Common myeloid progenitor, CD34-positive (primary cell): Measurements from ENCODE around the gene SEC24B.
A peak's percentile ranks its signal among the peaks of the same experiment; 100 is the strongest.

ENCODE experiments used
- CTCF ChIA-PET: fragments of 350-600 bp; sonication (Branson Sonifier 250); formaldehyde crosslinking; loops from one replicate; lab custom pipeline; 2021; ENCODE audit warnings: antibody characterized with exemption; lab: Charles Lee
- POLR2A ChIA-PET: fragments of 350-600 bp; sonication (Branson Sonifier 250); formaldehyde crosslinking; loops from one replicate; lab custom pipeline; 2021; ENCODE audit warnings: antibody characterized with exemption; lab: Charles Lee
- DNase-seq, 3 donors: peaks; one replicate each; pipeline versions ENCODE4 v3.0.0 to v3.0.0-alpha.2; 2013
- H3K27ac ChIP-seq, 2 experiments: 1 replicate in 1 of 2; 2 replicates in 1 of 2; pipeline ENCODE4 v1.7.0; 2013; ENCODE audit warnings: inconsistent platforms in 2 of 2, low read length in 2 of 2, mild to moderate bottlenecking in 2 of 2, low read depth in 1 of 2, moderate library complexity in 1 of 2; ENCODE audit not compliant: severe bottlenecking in 2 of 2, insufficient read depth in 1 of 2, poor library complexity in 1 of 2
- H3K27me3 ChIP-seq, 5 experiments: replicated peaks in 2 of 5; 1 replicate in 3 of 5; 2 replicates in 2 of 5; pipeline versions ENCODE4 v1.6.1 to v1.7.0; 2013; ENCODE audit warnings: low read length in 4 of 5, mild to moderate bottlenecking in 2 of 5, moderate library complexity in 2 of 5, inconsistent platforms in 1 of 5; ENCODE audit not compliant: insufficient read depth in 5 of 5, control insufficient read depth in 4 of 5
- H3K36me3 ChIP-seq, 4 experiments: 1 replicate in 2 of 4; 2 replicates in 2 of 4; pipeline versions ENCODE4 v1.6.1 to v1.7.0; 2013; ENCODE audit warnings: low read length in 3 of 4, control low read depth in 1 of 4, mild to moderate bottlenecking in 1 of 4; ENCODE audit not compliant: control insufficient read depth in 4 of 4, insufficient read depth in 4 of 4
- H3K4me1 ChIP-seq, 4 experiments: 1 replicate in 3 of 4; 2 replicates in 1 of 4; pipeline versions ENCODE4 v1.6.1 to v1.7.1; 2013; ENCODE audit warnings: low read length in 3 of 4, mild to moderate bottlenecking in 3 of 4, control low read depth in 1 of 4, inconsistent platforms in 1 of 4, moderate library complexity in 1 of 4; ENCODE audit not compliant: control insufficient read depth in 4 of 4, insufficient read depth in 4 of 4; ENCODE audit errors: control extremely low read depth in 1 of 4
- H3K4me3 ChIP-seq, 7 experiments: 1 replicate in 4 of 7; 2 replicates in 3 of 7; pipeline versions ENCODE4 v1.5.1 to v1.7.0; 2013; ENCODE audit warnings: mild to moderate bottlenecking in 7 of 7, low read length in 6 of 7, moderate library complexity in 6 of 7, inconsistent platforms in 2 of 7, low read depth in 2 of 7, control low read depth in 1 of 7; ENCODE audit not compliant: insufficient read depth in 4 of 7, control insufficient read depth in 1 of 7; ENCODE audit errors: extremely low read depth in 1 of 7
- H3K9me3 ChIP-seq, 5 experiments: 1 replicate in 4 of 5; 2 replicates in 1 of 5; pipeline versions ENCODE4 v1.6.1 to v1.7.1; 2013; ENCODE audit warnings: low read length in 4 of 5, mild to moderate bottlenecking in 2 of 5, inconsistent platforms in 1 of 5, low read depth in 1 of 5, moderate library complexity in 1 of 5; ENCODE audit not compliant: control insufficient read depth in 4 of 5, insufficient read depth in 2 of 5; ENCODE audit errors: control extremely low read depth in 1 of 5
- WGBS: methylation state at CpG from one replicate; pipeline ENCODE4 v1.1.5; 2013; ENCODE audit not compliant: insufficient coverage; 5-methylcytosine and 5-hydroxymethylcytosine counted together

Gene SEC24B

DNA sequence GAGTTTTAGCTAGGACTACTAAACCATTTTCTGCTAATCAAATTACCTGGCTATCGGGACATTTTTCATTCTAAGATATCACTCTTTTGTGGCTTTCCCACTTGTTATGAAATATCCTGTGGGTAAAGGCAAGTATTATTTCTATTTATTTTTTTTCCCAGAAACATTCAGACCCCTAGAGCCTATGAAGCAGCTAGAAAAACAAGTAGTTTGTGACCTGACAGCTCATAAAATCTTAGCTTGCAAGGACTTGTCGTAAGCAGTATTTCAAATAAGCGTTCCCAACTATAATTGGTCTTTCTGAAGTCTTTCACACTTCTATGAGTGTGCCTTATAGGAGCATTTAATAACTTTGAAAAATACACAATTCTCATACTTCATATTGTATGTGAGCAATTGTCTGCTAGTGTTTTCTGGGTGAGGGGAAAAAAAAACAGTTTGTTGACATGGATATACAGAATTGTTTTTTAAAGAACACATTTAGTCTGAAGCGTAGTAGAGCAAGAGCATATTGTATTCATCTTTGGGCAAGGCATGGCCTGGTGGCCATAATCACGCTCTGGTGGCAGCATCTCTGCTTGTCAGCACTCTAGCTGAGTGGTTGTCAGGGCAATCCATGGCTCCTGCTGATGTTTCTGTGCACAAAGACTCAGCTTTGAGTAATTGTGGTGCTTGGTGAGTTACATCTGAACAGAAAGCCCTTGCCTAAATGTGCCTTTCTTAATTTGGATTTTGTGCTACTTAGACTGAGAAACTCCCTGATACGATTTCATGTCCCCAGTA, 129.0 kb downstream of the SEC24B start:
- CTCF ChIA-PET = interaction anchor here (2.2 kb wide), 1 partner anchor 10 kb away, joined by 17 read pairs; no protein-coding TSS in a partner anchor
- POLR2A ChIA-PET = no interaction called here
- no peak overlapping the region for H3K27ac ChIP-seq
- H3K4me3 ChIP-seq = no peak overlapping the region
- no peaks in the 10 kb centered on the region for H3K27me3 ChIP-seq
- no peaks in the 10 kb centered on the region for H3K9me3 ChIP-seq
- DNase-seq = no peak
- WGBS = 98% methylated on average over 4 of the region's 6 CpGs
- peaks cover 14 to 38% (median 23%) of the 10 kb centered on the region in 4 experiments for H3K4me1 ChIP-seq
- no peaks in the 10 kb centered on the region for H3K36me3 ChIP-seq

DNA sequence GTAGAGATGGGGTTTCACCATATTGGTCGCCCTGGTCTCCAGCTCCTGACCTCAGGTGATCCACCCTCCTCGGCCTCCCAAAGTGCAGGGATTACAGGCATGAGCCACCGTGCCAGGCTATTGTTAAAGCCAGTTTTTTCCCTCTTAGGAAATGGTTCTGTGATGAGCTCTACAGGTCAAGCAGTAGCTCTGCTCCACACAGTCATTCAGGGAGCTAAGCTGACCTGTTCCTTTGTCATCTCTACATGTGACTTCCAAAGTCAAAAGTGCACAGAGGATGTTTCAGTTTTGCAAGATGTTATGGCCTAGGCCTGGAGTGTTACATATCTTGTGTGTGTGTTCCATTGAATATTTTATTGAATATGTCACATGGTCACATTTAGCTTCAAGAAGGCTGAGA, 137.9 kb downstream of the SEC24B start:
- WGBS = 91% methylated on average over 3 of the region's 3 CpGs
- Histone ChIP-seq H3K4me3 (no peak overlapping the region), H3K36me3 (peaks cover 0 to 4% (median 0%) of the 10 kb centered on the region in 4 experiments), H3K4me1 (peaks cover 2 to 10% (median 9%) of the 10 kb centered on the region in 4 experiments), H3K27me3 (no peaks in the 10 kb centered on the region), H3K9me3 (peaks cover 0 to 4% (median 3%) of the 10 kb centered on the region in 5 experiments), H3K27ac (no peak overlapping the region)
- DNase-seq = no peak
- CTCF ChIA-PET = interaction anchor here (1.0 to 3.8 kb wide), 5 partner anchors 9 to 144 kb away, joined by 3 to 17 read pairs (median 6); no protein-coding TSS in a partner anchor
- POLR2A ChIA-PET = interaction anchor here (0.5 kb wide), 1 partner anchor 11 kb away, joined by 3 read pairs; the partner anchor contains the start of gene MCUB

- CTCF ChIA-PET = interaction anchor here (0.7 to 3.8 kb wide), 6 partner anchors 9 to 145 kb away, joined by 3 to 17 read pairs (median 4); no protein-coding TSS in a partner anchor
- DNase-seq = no peak
- peaks cover 2 to 10% (median 9%) of the 10 kb centered on the region in 4 experiments for H3K4me1 ChIP-seq
- no peak overlapping the region for H3K4me3 ChIP-seq
- POLR2A ChIA-PET = interaction anchor here (0.5 to 1.0 kb wide), 2 partner anchors 11 to 12 kb away, joined by 3 to 4 read pairs; partner anchors contain the start of gene MCUB
- peaks cover 0 to 4% (median 3%) of the 10 kb centered on the region in 5 experiments for H3K9me3 ChIP-seq
- H3K36me3 ChIP-seq = peaks cover 0 to 4% (median 0%) of the 10 kb centered on the region in 4 experiments
- WGBS = 100% methylated on average over 1 of the region's 3 CpGs
- no peak overlapping the region for H3K27ac ChIP-seq
- H3K27me3 ChIP-seq = no peaks in the 10 kb centered on the region
These were observed 138.5 kb downstream of the SEC24B start for GRCh38 chr4:109572154-109572553.

DNA sequence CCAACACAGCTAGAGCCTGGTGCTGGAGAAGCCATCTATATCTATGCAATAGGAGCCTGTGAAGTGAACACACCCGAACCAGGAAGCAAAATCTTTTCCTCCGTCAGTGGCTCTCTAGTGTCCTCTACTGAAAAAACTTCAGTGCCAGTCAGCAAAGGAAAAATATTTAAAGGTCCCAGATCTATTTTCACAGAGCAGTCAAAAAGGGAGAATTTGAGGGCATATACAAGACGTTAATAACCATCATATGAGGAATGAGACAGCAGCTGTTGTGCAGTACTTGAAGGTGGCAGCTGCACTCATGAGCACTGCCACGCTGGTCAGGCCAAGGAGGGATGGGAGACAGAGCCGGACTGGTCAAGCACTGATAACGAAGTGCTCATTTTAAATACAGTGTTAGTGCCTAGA, 140.8 kb downstream of the SEC24B start:
- 84% methylated on average over 4 of the region's 6 CpGs for WGBS

DNA sequence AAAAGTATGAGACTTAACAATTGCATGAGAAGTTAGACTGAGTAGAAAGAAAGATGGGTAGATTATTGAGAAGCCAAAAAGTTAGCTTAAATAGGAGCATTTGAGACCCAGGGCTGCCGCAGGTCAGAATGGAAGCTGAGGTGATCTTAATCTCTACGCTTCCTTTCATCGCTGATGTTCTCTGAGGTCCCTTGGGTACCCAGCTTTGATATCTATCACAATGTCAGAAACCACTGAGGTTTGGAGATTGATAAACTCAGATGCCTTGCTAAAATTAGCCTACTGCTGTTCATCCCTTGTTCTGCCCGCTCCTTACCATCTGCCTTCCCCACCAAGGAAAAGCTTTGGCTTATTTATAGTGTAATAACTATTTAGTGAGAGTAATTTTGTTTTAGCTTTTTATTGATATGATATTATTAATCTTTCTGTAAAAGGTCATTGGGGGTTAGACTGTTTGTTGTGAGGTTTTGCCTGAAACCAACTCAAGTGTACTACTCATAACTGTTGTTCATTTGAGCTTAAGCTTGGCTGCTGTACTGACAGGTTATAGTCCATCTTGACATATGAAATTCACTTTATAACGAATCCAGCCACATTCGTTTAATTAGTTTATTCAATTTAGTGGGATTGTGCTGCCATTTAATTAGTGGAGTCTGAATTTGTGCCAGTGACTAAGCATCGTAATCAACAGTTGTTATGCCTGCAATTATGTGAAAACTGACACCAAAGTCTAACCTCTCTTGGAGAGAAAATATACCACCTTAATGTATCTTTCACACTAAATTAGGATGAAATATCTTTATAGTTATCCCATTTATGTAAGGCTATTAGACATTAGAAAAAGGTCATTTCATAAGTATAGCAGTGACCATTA, 141.6 kb downstream of the SEC24B start:
- 57% methylated on average over 1 of the region's 7 CpGs for WGBS
- H3K27ac ChIP-seq = no peak overlapping the region
- no peak overlapping the region for H3K4me3 ChIP-seq
- ChIA-PET CTCF (interaction anchor here (0.8 to 1.9 kb wide), 8 partner anchors 11 to 273 kb away, joined by 3 to 10 read pairs (median 3); partner anchors contain the start of genes LRIT3 and MCUB), POLR2A (no interaction called here)
- peaks cover 2 to 12% (median 9%) of the 10 kb centered on the region in 4 experiments for H3K4me1 ChIP-seq
- no peaks in the 10 kb centered on the region for H3K27me3 ChIP-seq
- peaks cover 0 to 4% (median 0%) of the 10 kb centered on the region in 4 experiments for H3K36me3 ChIP-seq
- DNase-seq = no peak
- peaks cover 0 to 6% (median 3%) of the 10 kb centered on the region in 5 experiments for H3K9me3 ChIP-seq

More for the DNA sequence above, 140.8 kb downstream of the SEC24B start:
- Histone ChIP-seq H3K9me3 (peaks cover 0 to 4% (median 3%) of the 10 kb centered on the region in 5 experiments), H3K27me3 (no peaks in the 10 kb centered on the region), H3K36me3 (peaks cover 0 to 4% (median 0%) of the 10 kb centered on the region in 4 experiments), H3K27ac (no peak overlapping the region), H3K4me1 (peaks cover 2 to 12% (median 9%) of the 10 kb centered on the region in 4 experiments), H3K4me3 (no peak overlapping the region)
- peak; percentile 14 to 49 (median 49) for DNase-seq
- POLR2A ChIA-PET = no interaction called here
- CTCF ChIA-PET = interaction anchor here (0.8 to 3.8 kb wide), 10 partner anchors 12 to 274 kb away, joined by 3 to 17 read pairs (median 3); partner anchors contain the start of genes LRIT3 and MCUB

GRCh38 chr4:109576462-109576861, 142.8 kb downstream of the SEC24B start:
- peak; percentile 96 to 99 (median 98) for DNase-seq
- ChIA-PET POLR2A (no interaction called here), CTCF (interaction anchor here (0.8 kb wide), 1 partner anchor 11 kb away, joined by 3 read pairs; no protein-coding TSS in a partner anchor)
- H3K9me3 ChIP-seq = peaks cover 0 to 4% (median 0%) of the 10 kb centered on the region in 5 experiments
- no peaks in the 10 kb centered on the region for H3K27me3 ChIP-seq
- WGBS = 9% methylated on average over 2 of the region's 2 CpGs
- H3K4me1 ChIP-seq = peaks cover 2 to 12% (median 9%) of the 10 kb centered on the region in 4 experiments
- peak overlapping the region in 1 of 2 experiments; percentile 69 for H3K27ac ChIP-seq
- peaks cover 0 to 2% (median 0%) of the 10 kb centered on the region in 4 experiments for H3K36me3 ChIP-seq
- H3K4me3 ChIP-seq = peak overlapping the region in 1 of 7 experiments; percentile 24
